ENCODE data around the gene RREB1. TPM values are rescaled to one million over a fixed set of nuclear protein-coding genes. Genes with fewer than 3 reads are reported as not detected.

Gene RREB1, protein sequence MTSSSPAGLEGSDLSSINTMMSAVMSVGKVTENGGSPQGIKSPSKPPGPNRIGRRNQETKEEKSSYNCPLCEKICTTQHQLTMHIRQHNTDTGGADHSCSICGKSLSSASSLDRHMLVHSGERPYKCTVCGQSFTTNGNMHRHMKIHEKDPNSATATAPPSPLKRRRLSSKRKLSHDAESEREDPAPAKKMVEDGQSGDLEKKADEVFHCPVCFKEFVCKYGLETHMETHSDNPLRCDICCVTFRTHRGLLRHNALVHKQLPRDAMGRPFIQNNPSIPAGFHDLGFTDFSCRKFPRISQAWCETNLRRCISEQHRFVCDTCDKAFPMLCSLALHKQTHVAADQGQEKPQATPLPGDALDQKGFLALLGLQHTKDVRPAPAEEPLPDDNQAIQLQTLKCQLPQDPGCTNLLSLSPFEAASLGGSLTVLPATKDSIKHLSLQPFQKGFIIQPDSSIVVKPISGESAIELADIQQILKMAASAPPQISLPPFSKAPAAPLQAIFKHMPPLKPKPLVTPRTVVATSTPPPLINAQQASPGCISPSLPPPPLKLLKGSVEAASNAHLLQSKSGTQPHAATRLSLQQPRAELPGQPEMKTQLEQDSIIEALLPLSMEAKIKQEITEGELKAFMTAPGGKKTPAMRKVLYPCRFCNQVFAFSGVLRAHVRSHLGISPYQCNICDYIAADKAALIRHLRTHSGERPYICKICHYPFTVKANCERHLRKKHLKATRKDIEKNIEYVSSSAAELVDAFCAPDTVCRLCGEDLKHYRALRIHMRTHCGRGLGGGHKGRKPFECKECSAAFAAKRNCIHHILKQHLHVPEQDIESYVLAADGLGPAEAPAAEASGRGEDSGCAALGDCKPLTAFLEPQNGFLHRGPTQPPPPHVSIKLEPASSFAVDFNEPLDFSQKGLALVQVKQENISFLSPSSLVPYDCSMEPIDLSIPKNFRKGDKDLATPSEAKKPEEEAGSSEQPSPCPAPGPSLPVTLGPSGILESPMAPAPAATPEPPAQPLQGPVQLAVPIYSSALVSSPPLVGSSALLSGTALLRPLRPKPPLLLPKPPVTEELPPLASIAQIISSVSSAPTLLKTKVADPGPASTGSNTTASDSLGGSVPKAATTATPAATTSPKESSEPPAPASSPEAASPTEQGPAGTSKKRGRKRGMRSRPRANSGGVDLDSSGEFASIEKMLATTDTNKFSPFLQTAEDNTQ (N-terminal part only)
- total RNA-seq, result 32.1 and 42.2 TPM in 2 replicates

DNA sequence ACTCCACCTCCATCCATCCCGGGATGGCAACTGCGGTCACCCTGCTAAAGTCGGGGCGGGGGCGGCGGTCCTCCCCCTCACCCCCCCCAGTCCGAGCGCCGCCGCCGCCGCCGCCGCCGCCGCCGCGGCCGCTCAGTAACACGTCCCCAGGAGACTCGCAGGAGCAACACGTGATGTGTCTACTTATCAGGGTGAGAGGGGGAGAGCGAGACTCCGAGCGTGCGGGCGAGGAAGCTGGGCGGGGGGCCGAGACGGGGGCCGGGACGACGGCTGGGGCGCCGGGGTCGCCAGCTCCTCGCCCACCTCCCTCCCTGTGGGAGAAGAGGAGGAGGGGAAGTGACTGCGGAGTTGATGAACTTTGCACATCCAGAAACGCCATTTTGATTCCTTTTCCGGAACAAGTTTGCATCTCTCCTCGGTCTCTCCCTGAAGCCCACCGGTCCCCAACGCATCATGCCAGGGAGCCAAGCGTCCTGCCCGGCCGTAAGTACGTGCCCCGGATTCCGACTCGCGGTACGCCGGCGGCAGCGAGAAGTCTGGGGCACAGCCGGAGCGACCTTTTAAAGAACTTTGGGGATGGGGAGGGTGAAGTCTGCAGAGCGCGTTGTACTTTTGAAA lies at the start of gene RREB1:
Gene RREB1, plus strand, starts transcription at position 384 of the 618 bp plus-strand sequence. CDS start 73,951 bp downstream, outside the sequence.

Small RNA genes within 50 kb of the gene (small RNA-seq; reads per million reads assigned to genes)
- gene RF00019, result not detected

Other genes with a start within 250 kb of the RREB1 start
- 127 and 139 TPM in 2 replicates for gene SSR1, start 205.2 kb downstream of the RREB1 start, total RNA-seq